Heart left ventricle (tissue), 13 donors: Measurements from ENCODE around the gene FBXW12.

Experiments
- CTCF ChIP-seq, 12 donors: fragments of 200-600 bp; sonication (generic) in 4 of 12; IDR thresholded peaks; one replicate each; pipeline versions ENCODE4 v1.5.0 to v1.8.0; 2018 to 2022; ENCODE audit warnings: antibody characterized with exemption in 12 of 12, mild to moderate bottlenecking in 5 of 12
- POLR2A ChIP-seq, 2 donors: fragments of 450-650 bp; IDR thresholded peaks; one replicate each; pipeline ENCODE4 v1.6.1; 2017; ENCODE audit warnings: antibody characterized with exemption in 2 of 2, mild to moderate bottlenecking in 2 of 2, moderate library complexity in 2 of 2
- donor health status: ischemic (EF 13 %, LVEDD 7.1; RV severe dilation, severe dysfunction).
- donor health status: DM: no; HTN: yes; CAD: no.
- donor health status: DM: no; HTN: no; CAD: no.
- donor health status: ischemic (EF 25% LVEDD 6.9; RV normal size, moderate dysfunction).
- donor health status: ischemic (EF 25% LVEDD 5.7; RV mildly dilated, moderate dysfunction).
- donor health status: ischemic (EF 35%, LVEDD 5.7; RV mildly dilated, moderate dysfunction).
- donor health status: nonischemic (EF 11% LVEDD 7.7; RV severe dilation, severe dysfunction).
- donor health status: DM: yes; HTN: yes; CAD: no.
- donor health status: PGD.
- donor health status: ischemic (EF 29% LVEDD 5.4; RV normal size, mild dysfunction).
- donor health status: nonischemic (EF 23%, LVEDD 6.1; RV moderate dilation, normal function).

GRCh38 chr3:48419597-48419996 is 47.6 kb downstream of the FBXW12 start:
- TF ChIP-seq POLR2A (IDR thresholded peaks at IDR 0.05) (no peak), CTCF (IDR thresholded peaks at IDR 0.05) (no peak)
